Heart left ventricle (tissue), 13 donors: ENCODE data around the gene ERGIC1.

Experiments used
- CTCF ChIP-seq, 12 donors: fragments of 200-600 bp; sonication (generic) in 4 of 12; IDR thresholded peaks; one replicate each; pipeline versions ENCODE4 v1.5.0 to v1.8.0; 2018 to 2022; ENCODE audit warnings: antibody characterized with exemption in 12 of 12, mild to moderate bottlenecking in 5 of 12
- POLR2A ChIP-seq, 2 donors: fragments of 450-650 bp; IDR thresholded peaks; one replicate each; pipeline ENCODE4 v1.6.1; 2017; ENCODE audit warnings: antibody characterized with exemption in 2 of 2, mild to moderate bottlenecking in 2 of 2, moderate library complexity in 2 of 2
- donor health status: ischemic (EF 13 %, LVEDD 7.1; RV severe dilation, severe dysfunction).
- donor health status: DM: no; HTN: yes; CAD: no.
- donor health status: DM: no; HTN: no; CAD: no.
- donor health status: ischemic (EF 25% LVEDD 6.9; RV normal size, moderate dysfunction).
- donor health status: ischemic (EF 25% LVEDD 5.7; RV mildly dilated, moderate dysfunction).
- donor health status: ischemic (EF 35%, LVEDD 5.7; RV mildly dilated, moderate dysfunction).
- donor health status: nonischemic (EF 11% LVEDD 7.7; RV severe dilation, severe dysfunction).
- donor health status: DM: yes; HTN: yes; CAD: no.
- donor health status: PGD.
- donor health status: ischemic (EF 29% LVEDD 5.4; RV normal size, mild dysfunction).
- donor health status: nonischemic (EF 23%, LVEDD 6.1; RV moderate dilation, normal function).

GRCh38 chr5:172877466-172878260 is 43.6 kb downstream of the ERGIC1 start:
- no peak for TF ChIP-seq POLR2A (IDR thresholded peaks at IDR 0.05)
- TF ChIP-seq CTCF (IDR thresholded peaks at IDR 0.05), result no peak
